IgD-negative memory B cell (primary cell): ENCODE data around the gene ERC1. TPM values are rescaled to one million over a fixed set of nuclear protein-coding genes. Genes with fewer than 3 reads are reported as not detected.

ENCODE experiments used
- H3K27ac Mint-ChIP-seq, 3 donors: one replicate each; pipeline ENCODE4 v1.8.0; 2020 to 2022; ENCODE audit warnings: mild to moderate bottlenecking in 3 of 3, mixed read lengths in 3 of 3, moderate library complexity in 1 of 3
- H3K27me3 Mint-ChIP-seq: one replicate; pipeline ENCODE4 v1.8.0; 2021; ENCODE audit warnings: mixed read lengths
- H3K36me3 Mint-ChIP-seq: one replicate; pipeline ENCODE4 v1.8.0; 2020; ENCODE audit warnings: mild to moderate bottlenecking, mixed read lengths
- H3K4me1 Mint-ChIP-seq, 3 donors: one replicate each; pipeline ENCODE4 v1.8.0; 2020 to 2022; ENCODE audit warnings: mixed read lengths in 3 of 3, mild to moderate bottlenecking in 1 of 3
- H3K4me3 Mint-ChIP-seq, 4 donors: one replicate each; pipeline ENCODE4 v1.8.0; 2020 to 2022; ENCODE audit warnings: mild to moderate bottlenecking in 4 of 4, mixed read lengths in 4 of 4, moderate library complexity in 3 of 4
- H3K9me3 Mint-ChIP-seq, 3 donors: one replicate each; pipeline ENCODE4 v1.8.0; 2020 to 2021; ENCODE audit warnings: mixed read lengths in 3 of 3, mild to moderate bottlenecking in 1 of 3
- polyA plus RNA-seq: library from polyadenylated mRNA; unstranded; fragments of 300-500 nt; fragmentation: Illumina TruSeq; gene quantifications from one replicate; pipeline ENCODE4 v1.2.3, GENCODE V29; 2021

The ERC1 gene
- polyA plus RNA-seq, 1 donor from 2014 or later = 16.5 TPM

DNA sequence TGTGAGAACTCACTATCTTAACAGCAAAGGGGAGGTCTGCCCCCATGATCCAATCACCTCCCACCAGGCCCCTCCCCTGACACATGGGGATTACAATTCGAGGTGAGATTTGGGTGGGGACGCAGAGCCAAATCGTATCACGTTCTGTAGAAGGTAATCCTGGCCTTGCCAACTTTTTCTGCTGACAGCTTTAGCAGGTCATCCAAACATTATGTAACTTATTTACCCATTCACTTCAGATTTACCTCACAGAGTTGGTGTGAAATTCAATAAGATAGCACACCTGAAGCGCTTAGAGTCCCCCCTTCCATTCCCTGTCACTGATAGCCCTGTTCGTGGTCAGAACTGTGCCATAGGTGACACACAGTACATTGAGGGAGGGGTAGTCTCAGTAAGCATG is 384.3 kb downstream of the ERC1 start:
- Mint-ChIP-seq H3K27ac (peak overlapping the region in 1 of 3 donors; percentile 73), H3K4me1 (no peaks in the 10 kb centered on the region), H3K4me3 (no peak overlapping the region), H3K9me3 (no peaks in the 10 kb centered on the region), H3K27me3 (no peaks in the 10 kb centered on the region), H3K36me3 (peaks cover 5% of the 10 kb centered on the region)

DNA sequence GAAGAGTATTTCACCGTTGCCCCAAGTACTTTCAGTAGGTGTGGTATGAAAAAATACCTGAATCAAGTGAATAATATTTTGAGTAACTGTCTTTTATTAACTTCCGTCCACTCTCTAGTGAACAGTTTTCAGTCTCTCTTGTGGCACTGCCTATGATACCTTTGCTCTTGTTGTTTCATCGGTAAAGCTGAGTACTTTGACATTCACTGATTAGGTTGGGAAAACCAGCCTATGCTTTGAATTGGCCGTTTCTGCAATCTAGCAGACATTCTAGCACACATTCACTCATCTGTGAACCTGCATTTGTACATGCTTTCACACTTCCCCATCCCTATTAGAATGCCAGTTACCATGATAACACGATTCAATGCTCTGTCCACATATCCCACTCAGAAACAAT is 386.1 kb downstream of the ERC1 start:
- no peak overlapping the region for H3K4me3 Mint-ChIP-seq
- no peaks in the 10 kb centered on the region for H3K4me1 Mint-ChIP-seq
- no peak overlapping the region for H3K27ac Mint-ChIP-seq
- no peaks in the 10 kb centered on the region for H3K27me3 Mint-ChIP-seq
- peaks cover 7% of the 10 kb centered on the region for H3K36me3 Mint-ChIP-seq
- no peaks in the 10 kb centered on the region for H3K9me3 Mint-ChIP-seq

DNA sequence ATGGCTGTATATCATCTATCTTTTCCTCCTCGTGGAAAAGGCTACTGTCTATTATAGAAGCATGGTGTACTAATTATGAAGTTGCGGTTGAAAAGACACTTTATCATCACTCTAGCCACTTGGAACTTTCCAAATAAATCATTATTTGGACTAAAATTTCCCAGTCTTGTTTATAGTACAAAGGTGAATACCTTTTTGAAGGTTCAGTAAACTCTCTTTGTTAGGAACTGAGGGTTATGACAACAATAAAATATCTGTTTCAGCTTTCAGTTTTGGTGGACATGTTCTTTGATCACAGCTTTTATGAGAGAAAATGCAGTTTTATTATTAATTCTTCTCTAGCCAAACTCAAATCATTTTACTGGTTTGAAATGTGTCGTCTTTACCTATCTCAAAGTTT is 386.7 kb downstream of the ERC1 start:
- Mint-ChIP-seq H3K36me3 (peaks cover 8% of the 10 kb centered on the region), H3K27me3 (no peaks in the 10 kb centered on the region), H3K27ac (no peak overlapping the region), H3K9me3 (no peaks in the 10 kb centered on the region), H3K4me3 (no peak overlapping the region), H3K4me1 (no peaks in the 10 kb centered on the region)

DNA sequence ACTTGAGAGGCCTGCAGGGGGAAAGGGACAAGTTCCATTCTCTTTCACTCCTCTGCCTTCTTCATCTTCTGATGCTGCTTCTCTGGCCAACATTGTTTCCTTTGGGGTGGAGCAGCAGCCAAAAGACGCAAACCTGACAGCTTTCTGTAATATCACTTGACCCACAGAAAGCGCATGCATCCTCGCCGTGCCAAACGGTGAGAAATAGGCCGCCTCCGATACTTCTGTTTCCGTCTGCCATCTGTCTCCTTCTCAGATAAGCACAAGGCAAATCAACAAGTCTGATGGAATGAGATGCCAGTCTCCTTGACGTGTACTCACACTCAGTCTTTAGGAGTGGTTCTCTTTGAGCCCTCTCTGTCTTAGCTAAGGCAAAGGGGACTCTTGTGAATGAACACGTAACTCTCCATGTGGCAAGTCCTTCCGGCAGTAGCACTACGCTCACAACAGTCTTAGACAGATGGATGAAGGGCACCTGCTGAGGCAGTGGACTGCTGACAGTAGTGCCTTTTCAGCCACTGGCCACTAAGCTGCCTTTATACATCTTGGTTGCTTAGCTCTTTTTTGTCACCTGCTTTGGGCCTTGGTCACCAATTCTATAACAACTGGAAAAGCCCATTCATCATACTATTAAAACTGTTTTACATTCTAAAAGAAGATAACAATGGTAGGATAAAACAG is 389.3 kb downstream of the ERC1 start:
- no peak overlapping the region for H3K27ac Mint-ChIP-seq

DNA sequence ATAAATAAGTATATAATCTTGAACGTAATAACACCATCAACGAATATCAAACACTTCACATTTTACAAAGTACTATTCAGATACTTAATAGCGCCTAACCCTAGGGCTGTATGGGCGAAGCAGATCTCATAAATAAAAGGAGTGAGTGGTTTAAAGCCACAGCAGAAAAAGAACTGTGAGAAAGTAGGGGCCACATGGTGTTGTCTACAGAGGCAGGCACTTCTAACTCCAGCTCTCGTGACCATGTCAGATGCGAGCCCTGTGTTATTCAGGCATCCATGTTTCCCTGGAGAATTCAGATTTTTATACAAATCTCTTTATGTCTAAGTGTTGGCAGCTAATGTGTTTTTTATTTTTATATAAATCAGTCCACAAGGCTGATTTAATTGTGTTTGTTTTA is 391.1 kb downstream of the ERC1 start:
- no peaks in the 10 kb centered on the region for H3K4me1 Mint-ChIP-seq
- H3K27ac Mint-ChIP-seq = no peak overlapping the region
- no peaks in the 10 kb centered on the region for H3K27me3 Mint-ChIP-seq
- no peaks in the 10 kb centered on the region for H3K9me3 Mint-ChIP-seq
- H3K4me3 Mint-ChIP-seq = no peak overlapping the region
- H3K36me3 Mint-ChIP-seq = peaks cover 9% of the 10 kb centered on the region

More for the DNA sequence above, 389.3 kb downstream of the ERC1 start:
- Mint-ChIP-seq H3K36me3 (peaks cover 6% of the 10 kb centered on the region), H3K4me3 (no peak overlapping the region), H3K27me3 (no peaks in the 10 kb centered on the region), H3K4me1 (no peaks in the 10 kb centered on the region), H3K9me3 (no peaks in the 10 kb centered on the region)

DNA sequence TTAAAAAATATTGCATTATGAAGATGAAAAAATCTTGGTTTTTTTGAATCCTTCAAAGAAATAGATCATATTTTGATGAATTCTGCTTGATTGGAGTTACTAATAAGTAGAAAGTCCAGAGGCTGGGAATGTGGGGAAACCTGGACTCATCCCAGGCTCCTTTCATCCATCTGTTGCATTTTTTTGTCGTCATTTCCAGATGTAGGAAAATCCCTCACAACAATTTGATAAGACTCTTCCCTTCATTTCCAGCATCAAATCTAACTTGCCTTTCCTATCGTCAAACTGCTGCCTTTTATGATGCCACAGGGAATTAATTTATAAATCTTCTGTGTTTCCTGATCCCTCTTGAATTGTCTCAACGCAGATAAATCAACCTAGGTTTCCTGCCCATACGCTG is 391.8 kb downstream of the ERC1 start:
- H3K27ac Mint-ChIP-seq = no peak overlapping the region
- H3K36me3 Mint-ChIP-seq = peaks cover 14% of the 10 kb centered on the region
- H3K4me3 Mint-ChIP-seq = no peak overlapping the region
- H3K27me3 Mint-ChIP-seq = no peaks in the 10 kb centered on the region
- no peaks in the 10 kb centered on the region for H3K9me3 Mint-ChIP-seq
- no peaks in the 10 kb centered on the region for H3K4me1 Mint-ChIP-seq

DNA sequence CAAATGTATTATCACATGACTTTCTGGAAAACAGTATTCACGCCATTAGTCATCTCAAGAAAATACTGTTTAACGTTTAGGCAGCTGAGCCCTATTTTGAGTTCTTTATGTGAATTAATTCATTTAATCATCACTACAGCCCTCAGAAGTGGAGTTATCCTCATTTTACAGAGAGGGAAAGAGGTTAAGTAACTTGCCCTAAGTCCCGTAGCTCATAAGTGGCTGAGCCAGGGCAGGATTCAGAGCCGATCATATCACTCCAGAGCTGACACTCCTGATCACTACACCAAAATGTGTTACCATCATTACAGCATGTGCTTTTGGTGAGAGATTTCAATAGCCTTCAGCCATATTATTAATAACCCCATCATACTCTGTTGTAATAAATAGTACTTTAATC is 392.7 kb downstream of the ERC1 start:
- Mint-ChIP-seq H3K4me3 (no peak overlapping the region), H3K36me3 (peaks cover 21% of the 10 kb centered on the region)

DNA sequence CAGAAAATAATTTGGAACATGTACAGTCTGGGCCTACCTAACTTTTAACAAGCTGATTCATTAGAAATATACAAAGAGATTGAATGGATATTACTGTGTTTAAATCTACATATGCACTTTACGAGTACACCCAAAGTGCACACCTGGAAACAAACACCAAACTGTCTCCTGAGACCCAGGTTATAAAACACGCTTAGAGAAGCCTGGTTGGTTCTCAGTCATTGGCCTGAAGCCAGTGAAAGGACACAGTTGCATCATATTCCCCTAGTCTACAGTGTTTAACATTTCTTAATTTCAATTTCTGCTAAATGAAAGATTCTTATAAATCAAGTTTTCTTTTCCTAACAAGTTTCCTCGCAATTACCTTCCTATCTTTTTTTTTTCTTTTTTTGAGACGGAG is 393.9 kb downstream of the ERC1 start:
- H3K4me3 Mint-ChIP-seq = no peak overlapping the region
- no peak overlapping the region for H3K27ac Mint-ChIP-seq
- peaks cover 21% of the 10 kb centered on the region for H3K36me3 Mint-ChIP-seq
- H3K27me3 Mint-ChIP-seq = no peaks in the 10 kb centered on the region
- no peaks in the 10 kb centered on the region for H3K9me3 Mint-ChIP-seq
- H3K4me1 Mint-ChIP-seq = no peaks in the 10 kb centered on the region

More for the DNA sequence above, 392.7 kb downstream of the ERC1 start:
- H3K9me3 Mint-ChIP-seq = no peaks in the 10 kb centered on the region
- no peaks in the 10 kb centered on the region for H3K4me1 Mint-ChIP-seq
- no peaks in the 10 kb centered on the region for H3K27me3 Mint-ChIP-seq
- H3K27ac Mint-ChIP-seq = no peak overlapping the region

DNA sequence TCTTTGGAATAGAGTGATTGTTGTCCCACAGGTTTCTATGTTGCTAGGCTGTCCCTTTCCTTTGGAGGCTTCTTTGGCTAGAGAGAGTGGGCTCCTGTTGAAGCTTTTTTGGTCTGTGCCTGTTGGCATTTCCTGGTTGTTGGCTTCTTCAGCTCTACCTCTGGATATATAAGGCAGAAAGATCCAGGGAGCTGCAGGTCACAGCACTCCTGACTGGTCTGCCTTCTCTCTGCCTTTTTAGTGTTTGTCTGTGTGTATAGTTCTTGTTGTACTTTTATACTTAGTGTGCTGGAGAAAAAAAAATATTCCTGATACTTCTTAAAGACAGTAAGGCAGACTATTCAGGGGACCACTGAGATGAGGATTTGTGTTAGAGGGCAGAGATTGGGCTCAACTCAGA is 400.7 kb downstream of the ERC1 start:
- H3K36me3 Mint-ChIP-seq = peaks cover 22% of the 10 kb centered on the region
- no peak overlapping the region for H3K27ac Mint-ChIP-seq
- H3K27me3 Mint-ChIP-seq = no peaks in the 10 kb centered on the region
- H3K4me3 Mint-ChIP-seq = no peak overlapping the region
- no peaks in the 10 kb centered on the region for H3K4me1 Mint-ChIP-seq
- peaks cover 0 to 6% (median 3%) of the 10 kb centered on the region in 3 donors for H3K9me3 Mint-ChIP-seq

DNA sequence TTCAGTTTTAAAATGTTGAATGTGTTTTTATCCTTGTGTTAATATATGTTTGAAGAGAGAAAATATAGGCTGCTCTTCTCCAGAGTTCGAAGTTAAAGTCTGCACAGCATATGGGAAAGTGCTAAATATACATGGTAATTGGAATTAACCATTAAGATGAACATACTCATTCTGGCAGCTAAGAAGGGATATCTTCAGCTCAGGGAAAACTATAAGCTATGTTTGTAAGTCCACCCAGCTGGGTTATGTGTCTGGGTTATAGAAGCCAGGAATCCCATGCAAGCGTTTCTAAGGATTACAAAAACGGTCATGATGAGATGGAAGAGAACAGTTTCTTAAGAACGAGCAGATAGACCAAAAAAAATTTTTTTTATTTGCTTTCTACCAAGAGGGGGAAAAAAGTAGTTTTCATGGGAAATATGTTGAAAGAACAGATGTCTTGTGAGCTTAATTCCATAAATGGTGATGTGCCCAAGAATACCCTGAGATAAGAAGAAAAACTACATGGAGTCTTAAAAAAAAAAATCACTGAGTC is 404.5 kb downstream of the ERC1 start:
- Mint-ChIP-seq H3K9me3 (peaks cover 0 to 6% (median 3%) of the 10 kb centered on the region in 3 donors), H3K36me3 (peaks cover 9% of the 10 kb centered on the region), H3K27me3 (no peaks in the 10 kb centered on the region), H3K4me3 (no peak overlapping the region), H3K4me1 (no peaks in the 10 kb centered on the region), H3K27ac (no peak overlapping the region)

DNA sequence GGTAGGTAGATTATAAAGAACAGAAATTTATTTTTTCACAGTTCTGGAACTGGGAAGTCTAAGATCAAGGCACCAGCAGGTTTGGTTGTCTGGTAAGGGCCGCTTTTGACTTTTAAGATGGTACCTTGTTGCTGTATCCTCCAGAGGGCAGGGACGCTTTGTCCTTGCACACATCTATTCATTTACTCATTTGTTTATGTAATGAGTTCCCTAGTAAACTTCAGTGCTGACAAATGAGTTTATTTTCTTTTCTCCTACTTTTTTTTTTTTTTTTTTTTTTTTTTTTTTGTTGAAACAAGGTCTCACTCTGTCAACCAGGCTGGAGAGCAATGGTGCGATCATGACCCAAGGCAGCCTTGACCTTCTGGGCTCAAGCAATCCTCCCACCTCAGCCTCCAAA is 407.6 kb downstream of the ERC1 start:
- H3K27ac Mint-ChIP-seq = no peak overlapping the region
- H3K4me3 Mint-ChIP-seq = no peak overlapping the region
- H3K9me3 Mint-ChIP-seq = no peaks in the 10 kb centered on the region
- no peaks in the 10 kb centered on the region for H3K4me1 Mint-ChIP-seq
- no peaks in the 10 kb centered on the region for H3K27me3 Mint-ChIP-seq
- H3K36me3 Mint-ChIP-seq = peaks cover 1% of the 10 kb centered on the region

DNA sequence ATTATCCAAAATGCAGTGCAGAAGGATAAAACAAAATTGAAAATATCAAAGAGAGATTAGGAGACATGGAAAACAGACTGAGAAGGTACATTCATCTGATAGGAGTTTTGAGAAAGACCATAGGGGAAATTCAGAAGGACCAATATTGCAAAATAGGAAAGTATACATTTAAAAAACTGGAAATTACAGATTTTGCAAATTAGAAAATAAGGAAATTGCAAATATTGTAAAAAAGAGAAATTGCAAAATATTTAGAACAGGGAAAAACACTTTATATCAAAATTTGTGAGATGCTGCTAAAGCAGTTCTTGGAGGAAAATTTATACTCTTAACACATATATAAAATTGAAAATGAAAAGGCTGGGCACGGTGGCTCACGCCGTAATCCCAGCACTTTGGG is 410.9 kb downstream of the ERC1 start:
- Mint-ChIP-seq H3K27me3 (no peaks in the 10 kb centered on the region), H3K27ac (no peak overlapping the region), H3K9me3 (no peaks in the 10 kb centered on the region), H3K4me1 (no peaks in the 10 kb centered on the region), H3K4me3 (no peak overlapping the region), H3K36me3 (peaks cover 1% of the 10 kb centered on the region)

DNA sequence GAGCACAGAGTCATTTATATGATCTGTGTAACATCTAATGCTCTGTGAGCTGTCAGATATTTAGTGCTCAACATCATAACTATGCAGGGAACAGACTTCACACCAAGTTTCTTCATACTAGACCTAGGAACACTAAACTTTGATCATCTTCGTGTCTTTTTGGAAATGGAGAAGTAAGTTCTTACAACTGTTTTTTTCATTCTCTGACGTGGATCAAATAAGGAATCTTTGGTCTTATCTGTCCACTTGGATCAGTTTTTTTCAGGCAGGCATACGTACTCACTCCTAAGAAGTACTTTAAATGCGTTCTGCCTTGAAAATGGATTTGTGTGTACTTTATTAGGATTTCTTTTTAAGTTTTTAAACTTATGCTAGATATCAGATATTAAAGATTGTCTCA is 412.4 kb downstream of the ERC1 start:
- Mint-ChIP-seq H3K27me3 (no peaks in the 10 kb centered on the region), H3K4me3 (no peak overlapping the region), H3K9me3 (no peaks in the 10 kb centered on the region)

DNA sequence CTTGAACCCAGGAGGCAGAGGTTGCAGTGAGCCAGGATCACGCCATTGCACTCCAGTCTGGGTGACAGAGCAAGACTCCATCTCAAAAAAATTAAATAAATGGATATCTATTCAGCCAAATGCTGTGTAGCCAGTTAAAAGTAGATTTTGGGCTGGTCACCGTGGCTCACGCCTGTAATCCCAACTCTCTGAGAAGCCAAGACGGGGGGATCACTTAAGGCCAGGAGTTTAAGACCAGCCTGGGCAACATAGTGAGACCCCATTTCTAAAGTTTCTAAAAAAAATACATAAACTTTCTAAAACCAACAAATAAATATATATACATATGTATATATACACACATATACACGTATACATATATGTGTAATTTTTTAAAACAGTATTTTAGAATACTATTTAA is 414.6 kb downstream of the ERC1 start:
- H3K9me3 Mint-ChIP-seq = no peaks in the 10 kb centered on the region
- no peak overlapping the region for H3K4me3 Mint-ChIP-seq
- no peak overlapping the region for H3K27ac Mint-ChIP-seq
- no peaks in the 10 kb centered on the region for H3K4me1 Mint-ChIP-seq
- no peaks in the 10 kb centered on the region for H3K27me3 Mint-ChIP-seq
- H3K36me3 Mint-ChIP-seq = peaks cover 9% of the 10 kb centered on the region

More for the DNA sequence above, 412.4 kb downstream of the ERC1 start:
- no peaks in the 10 kb centered on the region for H3K4me1 Mint-ChIP-seq
- peaks cover under 1% of the 10 kb centered on the region for H3K36me3 Mint-ChIP-seq
- no peak overlapping the region for H3K27ac Mint-ChIP-seq

DNA sequence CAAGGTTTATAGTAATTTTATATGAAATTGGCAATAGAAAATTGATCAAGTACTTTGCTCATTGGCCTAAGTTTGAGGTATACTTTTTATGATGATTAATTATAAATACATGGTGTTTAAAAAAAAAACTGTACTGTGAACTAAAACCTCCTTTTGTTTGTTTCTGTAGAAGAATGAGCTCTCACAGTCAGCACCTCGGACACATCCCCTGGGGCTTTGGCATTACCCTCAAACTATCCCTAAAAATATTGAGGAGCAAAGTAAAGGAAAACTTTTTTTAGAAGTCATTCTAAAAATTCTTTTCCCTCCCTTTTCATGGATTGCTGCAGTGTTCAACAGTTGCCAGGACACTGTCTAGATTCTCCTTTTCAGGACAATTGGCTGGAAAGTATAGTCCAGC is 419.8 kb downstream of the ERC1 start:
- Mint-ChIP-seq H3K36me3 (peaks cover 16% of the 10 kb centered on the region), H3K4me1 (no peaks in the 10 kb centered on the region), H3K27ac (no peak overlapping the region), H3K27me3 (no peaks in the 10 kb centered on the region), H3K9me3 (no peaks in the 10 kb centered on the region), H3K4me3 (no peak overlapping the region)

DNA sequence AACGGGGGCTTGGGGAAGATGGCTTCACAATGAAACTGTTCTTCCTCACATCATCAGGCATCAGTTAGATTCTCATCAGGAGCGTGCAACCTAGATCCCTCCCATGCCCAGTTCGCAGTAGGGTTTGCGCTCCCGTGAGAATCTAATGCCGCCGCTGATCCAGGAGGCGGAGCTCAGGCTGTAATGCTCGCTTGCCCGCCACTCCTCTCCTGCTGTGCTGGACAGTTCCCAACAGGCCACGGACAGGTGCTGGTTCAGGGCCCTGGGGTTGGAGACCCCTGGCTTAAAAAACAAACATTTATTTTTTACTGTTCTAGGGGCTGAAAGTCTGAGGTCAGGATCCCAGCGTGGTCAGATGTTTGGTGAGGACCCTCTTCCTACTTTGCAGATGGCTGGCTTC is 422.9 kb downstream of the ERC1 start:
- Mint-ChIP-seq H3K27ac (no peak overlapping the region), H3K27me3 (no peaks in the 10 kb centered on the region), H3K4me3 (no peak overlapping the region), H3K4me1 (no peaks in the 10 kb centered on the region), H3K36me3 (peaks cover 30% of the 10 kb centered on the region), H3K9me3 (no peaks in the 10 kb centered on the region)
